Aorta (tissue), 5 donors: ENCODE measurements around the gene PFN4. TPM values are rescaled to one million over a fixed set of nuclear protein-coding genes. Genes with fewer than 3 reads are reported as not detected.

Experiments
- ATAC-seq: fragments of 200-7000 bp; cut with Tn5 transposase; one replicate; pipeline ENCODE4 v1.9.1; 2022; ENCODE audit warnings: moderate library complexity; ENCODE audit not compliant: low FRiP score
- DNase-seq, 2 donors: peaks; one replicate each; pipeline ENCODE4 v3.0.0-alpha.2; 2020
- H3K27ac ChIP-seq, 2 donors: one replicate each; pipeline ENCODE4 v1.5.1; 2013; ENCODE audit warnings: low read length in 2 of 2, mild to moderate bottlenecking in 2 of 2, moderate library complexity in 2 of 2, control low read depth in 1 of 2, inconsistent platforms in 1 of 2, low read depth in 1 of 2
- H3K27me3 ChIP-seq, 2 donors: one replicate each; pipeline ENCODE4 v1.6.1; 2013; ENCODE audit warnings: control low read depth in 1 of 2, low read length in 1 of 2, mild to moderate bottlenecking in 1 of 2, moderate library complexity in 1 of 2; ENCODE audit not compliant: insufficient read depth in 2 of 2, control insufficient read depth in 1 of 2
- H3K36me3 ChIP-seq, 2 donors: one replicate each; pipeline ENCODE4 v1.6.1; 2013; ENCODE audit warnings: control low read depth in 1 of 2, low read length in 1 of 2, mild to moderate bottlenecking in 1 of 2; ENCODE audit not compliant: insufficient read depth in 2 of 2, control insufficient read depth in 1 of 2
- H3K4me1 ChIP-seq, 2 donors: one replicate each; pipeline ENCODE4 v1.6.1; 2013; ENCODE audit warnings: low read length in 2 of 2, control low read depth in 1 of 2, mild to moderate bottlenecking in 1 of 2, moderate library complexity in 1 of 2; ENCODE audit not compliant: insufficient read depth in 2 of 2, control insufficient read depth in 1 of 2
- H3K4me3 ChIP-seq, 2 donors: one replicate each; pipeline ENCODE4 v1.5.1; 2013; ENCODE audit warnings: low read length in 2 of 2, control low read depth in 1 of 2, mild to moderate bottlenecking in 1 of 2
- H3K9me3 ChIP-seq: one replicate; pipeline ENCODE4 v1.6.1; 2013; ENCODE audit warnings: mild to moderate bottlenecking, low read length; ENCODE audit not compliant: control insufficient read depth
- WGBS, 2 donors: extraction: QIAGEN DNeasy Blood & Tissue Kit; methylation state at CpG; one replicate each; pipeline ENCODE4 v1.1.7; 2013; 5-methylcytosine and 5-hydroxymethylcytosine counted together
- intact Hi-C, 2 donors: fragments of 100-400 bp; cut with DNase I; formaldehyde crosslinking; loops; one replicate each; pipeline versions ENCODE4 v1.14.2 to v1.15.0; 2022
- polyA plus RNA-seq, 2 donors: library from polyadenylated mRNA; stranded (reverse); fragments of 200-250 nt; gene quantifications; one replicate each; pipeline ENCODE4 v1.2.3, GENCODE V29; 2013
- total RNA-seq, 2 donors: library from RNA; stranded (reverse); fragmentation: NEBNext Ultra II Directional; extraction: Animal tissue kit (Norgen Biotek cat#: 25700); gene quantifications; one replicate each; pipeline ENCODE4 v1.2.1, GENCODE V29; 2021
- donor health status: healthy with polysubstance abuse.
- donor health status: Bipolar disorder and iron deficiency.
- donor health status: DM: no; HTN: no; CAD: no.
- donor health status: DM: no; HTN: no; CAD: no.
- donor health status: DM: yes; HTN: yes; CAD: no.

PFN4 gene
- total and polyA plus RNA-seq, 4 donors: 0.26 to 0.93 (median 0.63) TPM; not detected in 1

GRCh38 chr2:24077879-24078278 lies 45.3 kb downstream of the PFN4 start:
- 40 to 51% methylated on average over 2 of the region's 2 CpGs for WGBS, 2 donors
- Histone ChIP-seq H3K27me3 (no peaks in the 10 kb centered on the region), H3K4me3 (no peak overlapping the region), H3K4me1 (no peaks in the 10 kb centered on the region), H3K9me3 (no peaks in the 10 kb centered on the region), H3K27ac (peak overlapping the region in 1 of 2 donors; percentile 90), H3K36me3 (no peaks in the 10 kb centered on the region)
- intact Hi-C loops: loop anchor here (2.0 to 5.0 kb wide), 2 partner anchors 27 to 151 kb away; partner anchors contain the start of gene ATAD2B (in 1 of the 2)
- ATAC-seq (no peak), DNase-seq (no peak)

- intact Hi-C loops: loop anchor here (2.0 to 5.0 kb wide), 2 partner anchors 27 to 150 kb away; partner anchors contain the start of gene ATAD2B (in 1 of the 2)
- no peaks in the 10 kb centered on the region for H3K27me3 ChIP-seq
- peak overlapping the region in 1 of 2 donors; percentile 65 for H3K4me3 ChIP-seq
- peaks cover 0 to 2% of the 10 kb centered on the region in 2 donors for H3K36me3 ChIP-seq
- WGBS, 2 donors: 1 to 2% methylated on average over 9 of the region's 9 CpGs
- H3K4me1 ChIP-seq: no peaks in the 10 kb centered on the region
- H3K9me3 ChIP-seq: no peaks in the 10 kb centered on the region
- DNase-seq (no peak), ATAC-seq (no peak)
- H3K27ac ChIP-seq: peak overlapping the region; percentile 20 to 90
Measured at GRCh38 chr2:24077535-24077877, 45.6 kb downstream of the PFN4 start.

- DNase-seq (no peak), ATAC-seq (peak; percentile 47)
- H3K36me3 ChIP-seq: peaks cover 0 to 2% of the 10 kb centered on the region in 2 donors
- no peaks in the 10 kb centered on the region for H3K4me1 ChIP-seq
- intact Hi-C loops: loop anchor here (2.0 to 5.0 kb wide), 2 partner anchors 26 to 150 kb away; partner anchors contain the start of gene ATAD2B (in 1 of the 2)
- no peaks in the 10 kb centered on the region for H3K9me3 ChIP-seq
- 1% methylated on average over 38 to 41 of the region's 41 CpGs for WGBS, 2 donors
- H3K27ac ChIP-seq: peak overlapping the region; percentile 20 to 90
- peak overlapping the region; percentile 65 to 67 for H3K4me3 ChIP-seq
- no peaks in the 10 kb centered on the region for H3K27me3 ChIP-seq
Measured at GRCh38 chr2:24076849-24077534, 46.1 kb downstream of the PFN4 start.

- Histone ChIP-seq H3K36me3 (peaks cover 0 to 2% of the 10 kb centered on the region in 2 donors), H3K9me3 (no peaks in the 10 kb centered on the region), H3K4me3 (peak within 1 kb of the TSS; percentile 65 to 94), H3K4me1 (no peaks in the 10 kb centered on the region), H3K27me3 (no peaks in the 10 kb centered on the region), H3K27ac (peak within 1 kb of the TSS; percentile 20 to 90)
- ATAC-seq (peak; percentile 97), DNase-seq (peak; percentile 99)
- intact Hi-C loops: loop anchor here (2.0 to 5.0 kb wide), 2 partner anchors 25 to 149 kb away; partner anchors contain the start of gene ATAD2B (in 1 of the 2)
- WGBS, 2 donors: 0 to 1% methylated on average over 63 to 64 of the region's 64 CpGs
Measured at GRCh38 chr2:24075915-24076848, 47.0 kb downstream of the PFN4 start, which contains the start of gene SF3B6. SF3B6 (minus strand) TSS chr2:24076326; CDS start chr2:24076229, 97 bp downstream.

- WGBS, 2 donors: 50 to 53% methylated on average over 5 of the region's 5 CpGs
- DNase-seq (no peak), ATAC-seq (no peak)
- no peaks in the 10 kb centered on the region for H3K4me1 ChIP-seq
- no peak overlapping the region for H3K4me3 ChIP-seq
- no peaks in the 10 kb centered on the region for H3K9me3 ChIP-seq
- no peaks in the 10 kb centered on the region for H3K27me3 ChIP-seq
- H3K36me3 ChIP-seq: peaks cover 2 to 3% of the 10 kb centered on the region in 2 donors
- H3K27ac ChIP-seq: no peak overlapping the region
- intact Hi-C loops: loop anchor here in 1 of 2 donors (5.0 kb wide), 1 partner anchor 148 kb away; the partner anchor contains the start of gene ATAD2B
Measured at GRCh38 chr2:24075259-24075658, 47.9 kb downstream of the PFN4 start.

GRCh38 chr2:24073816-24074215 lies 49.3 kb downstream of the PFN4 start:
- Histone ChIP-seq H3K4me3 (no peak overlapping the region), H3K27ac (no peak overlapping the region), H3K27me3 (no peaks in the 10 kb centered on the region), H3K4me1 (no peaks in the 10 kb centered on the region), H3K36me3 (peaks cover 3 to 5% of the 10 kb centered on the region in 2 donors), H3K9me3 (no peaks in the 10 kb centered on the region)
- DNase-seq (no peak), ATAC-seq (no peak)
- intact Hi-C loops: no loop called here
- 88% methylated on average over 6 of the region's 6 CpGs for WGBS, 2 donors

- intact Hi-C loops: no loop called here
- DNase-seq (no peak), ATAC-seq (no peak)
- Histone ChIP-seq H3K36me3 (peaks cover 5% of the 10 kb centered on the region in 2 donors), H3K4me3 (no peak overlapping the region), H3K27ac (no peak overlapping the region), H3K9me3 (no peaks in the 10 kb centered on the region), H3K4me1 (no peaks in the 10 kb centered on the region), H3K27me3 (no peaks in the 10 kb centered on the region)
- WGBS, 2 donors: 84 to 92% methylated on average over 4 of the region's 4 CpGs
Measured at GRCh38 chr2:24072259-24072658, 50.9 kb downstream of the PFN4 start.

GRCh38 chr2:24065341-24065740 lies 57.8 kb downstream of the PFN4 start:
- peaks cover 3 to 5% of the 10 kb centered on the region in 2 donors for H3K36me3 ChIP-seq
- H3K9me3 ChIP-seq: no peaks in the 10 kb centered on the region
- WGBS, 2 donors: 78 to 79% methylated on average over 2 of the region's 2 CpGs
- H3K27ac ChIP-seq: no peak overlapping the region
- no peak overlapping the region for H3K4me3 ChIP-seq
- ATAC-seq (no peak), DNase-seq (no peak)
- H3K27me3 ChIP-seq: no peaks in the 10 kb centered on the region
- no peaks in the 10 kb centered on the region for H3K4me1 ChIP-seq
- intact Hi-C loops: no loop called here
